Stimulated activated CD8-positive, alpha-beta memory T cell treated with anti-CD3 and anti-CD28 coated beads, Interleukin-7, amount 100 ng/mL, for 4 hours (primary cell): Measurements from ENCODE around the gene RTN4RL1.
"Not testable (repeated sequence)": the region's sequence is repeated elsewhere in the genome, so short reads cannot be mapped to it uniquely, and the experiment has no call there.

Source experiments
- DNase-seq, 2 donors: peaks; one replicate each; pipeline ENCODE4 v3.0.0-alpha.2; 2020; ENCODE audit warnings: low read depth in 2 of 2

RTN4RL1 gene

DNA sequence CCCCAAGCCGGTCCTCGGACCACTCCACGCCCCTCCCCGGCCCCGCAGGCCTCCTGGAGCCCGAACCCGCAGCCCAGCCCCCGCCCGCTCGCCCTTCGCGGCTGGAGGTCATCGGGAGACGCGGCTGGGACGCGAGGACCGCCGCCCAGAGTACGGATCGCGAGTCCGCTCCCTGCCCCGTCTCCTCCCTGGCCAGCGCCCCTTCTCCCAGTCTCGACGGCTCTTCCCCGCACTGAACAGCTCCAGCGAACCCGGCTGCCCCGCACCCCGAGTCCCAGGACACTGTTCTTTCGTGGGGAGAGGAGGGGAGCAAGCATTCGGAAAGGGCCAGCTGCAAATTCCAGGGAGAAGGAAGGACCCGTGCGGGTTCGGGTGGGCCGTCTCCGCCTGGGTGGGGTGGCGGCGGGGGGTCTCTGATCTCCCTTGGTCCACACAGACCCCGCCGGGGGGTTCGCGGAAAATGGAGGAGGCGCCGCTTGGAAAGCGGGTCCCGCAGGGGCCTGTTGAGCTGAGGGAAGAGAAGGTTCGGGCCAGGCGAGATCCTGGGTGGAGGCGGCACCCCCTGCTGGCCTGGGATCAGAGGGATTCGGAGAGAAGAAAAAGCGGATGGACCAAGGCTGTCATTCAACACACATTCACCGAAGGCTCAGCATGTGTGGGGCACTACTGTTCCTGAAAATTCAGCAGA, 632 bp upstream of the RTN4RL1 start:
- DNase-seq, result no peak

DNA sequence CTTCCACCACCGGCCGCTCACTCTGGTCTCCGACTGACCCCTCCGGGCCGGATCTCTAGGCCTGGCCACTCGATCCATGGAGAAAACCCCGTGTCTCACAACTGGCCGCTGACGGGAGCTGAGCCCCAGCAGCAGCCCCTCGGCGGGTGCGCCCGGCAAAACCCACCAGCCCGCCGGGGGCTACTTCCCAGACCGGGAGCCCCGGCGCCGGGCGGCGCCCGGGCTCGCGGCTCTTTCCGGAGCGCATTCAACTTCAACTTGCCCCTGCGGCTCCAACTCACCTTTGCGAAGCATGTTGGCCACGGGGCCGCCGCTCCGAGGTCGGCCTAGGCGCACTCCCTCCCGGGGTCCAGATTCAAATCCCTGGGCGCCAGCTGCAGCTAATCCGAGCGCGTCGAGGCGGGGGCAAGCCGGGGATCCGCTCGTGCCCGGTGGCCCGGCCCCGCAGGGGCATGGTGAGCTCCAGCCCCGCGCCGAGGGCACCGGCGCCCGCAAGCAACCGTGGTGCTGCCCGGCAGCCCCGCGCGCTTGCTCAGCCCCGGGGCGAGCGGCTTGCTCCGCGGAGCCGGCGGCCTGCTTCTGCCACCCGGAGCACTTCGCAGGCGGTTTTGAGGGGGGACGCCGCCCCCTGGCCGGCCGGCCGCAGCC, 438 bp downstream of the RTN4RL1 start:
- DNase-seq, result no peak

DNA sequence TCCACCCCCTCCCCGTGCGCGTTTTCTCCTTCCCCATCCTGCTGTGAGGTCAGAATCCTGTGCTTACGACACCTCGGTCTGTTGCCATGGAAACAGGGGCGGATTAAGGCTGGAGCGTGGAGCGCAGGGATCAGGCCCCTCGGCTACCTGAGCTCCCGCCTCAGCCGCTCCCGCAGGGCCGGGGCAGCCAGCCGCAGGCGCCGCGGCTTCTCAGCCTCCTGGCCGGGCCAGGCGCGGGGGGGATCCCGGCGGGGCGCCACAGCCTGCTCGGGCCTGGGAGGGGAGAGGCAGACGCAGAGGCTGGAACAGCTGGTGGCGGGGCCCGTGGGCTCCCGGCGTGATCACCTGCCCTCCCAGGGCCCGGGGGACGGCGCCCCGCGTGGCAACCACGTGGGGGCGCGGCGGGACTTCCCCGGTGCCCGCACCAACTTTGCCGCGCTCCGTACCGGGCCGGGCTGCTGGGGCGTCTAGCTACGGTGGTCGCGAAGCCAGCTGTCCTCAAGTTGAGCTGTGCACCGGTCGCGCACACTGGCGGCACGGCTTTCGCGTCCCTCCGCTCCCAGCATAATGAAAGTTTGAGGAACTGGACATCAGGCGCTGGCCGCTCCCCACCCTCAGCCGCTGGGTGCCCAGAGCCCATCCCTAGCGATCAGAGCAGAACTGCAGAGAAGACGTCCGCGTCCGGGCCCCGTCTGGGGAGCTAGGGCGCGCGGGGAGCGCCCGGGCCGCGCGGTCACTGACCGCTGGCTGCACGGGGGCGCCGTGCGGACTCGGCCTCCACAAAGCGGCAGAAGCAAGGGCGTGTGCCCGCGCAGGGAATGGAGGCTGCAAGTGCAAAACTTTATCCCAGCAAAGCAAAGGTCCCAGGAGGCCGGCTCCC, 1.2 kb downstream of the RTN4RL1 start:
- peak in 1 of 2 donors; percentile 29 for DNase-seq

DNA sequence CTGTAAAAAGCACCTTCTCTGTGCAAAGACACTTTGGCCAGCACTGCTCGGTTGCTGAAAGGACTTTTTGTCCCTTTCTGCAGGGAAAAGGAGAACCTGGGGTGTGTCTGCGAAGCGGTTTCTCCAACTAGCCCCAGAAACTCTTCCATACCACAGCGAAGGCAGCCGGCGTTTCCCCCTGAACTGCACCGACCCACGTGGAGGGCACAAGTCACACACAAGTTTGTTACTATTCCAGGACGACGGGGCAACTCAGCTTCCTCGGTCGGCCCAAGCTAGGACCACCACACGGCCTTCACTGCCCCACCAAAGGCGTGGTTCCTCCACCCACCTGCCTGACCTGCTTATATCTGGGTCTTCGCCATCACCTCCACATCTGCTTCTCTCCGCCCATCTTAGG, 1.9 kb downstream of the RTN4RL1 start:
- no peak for DNase-seq

- no peak for DNase-seq
Measured at GRCh38 chr17:2022647-2023240, 2.4 kb downstream of the RTN4RL1 start.

DNA sequence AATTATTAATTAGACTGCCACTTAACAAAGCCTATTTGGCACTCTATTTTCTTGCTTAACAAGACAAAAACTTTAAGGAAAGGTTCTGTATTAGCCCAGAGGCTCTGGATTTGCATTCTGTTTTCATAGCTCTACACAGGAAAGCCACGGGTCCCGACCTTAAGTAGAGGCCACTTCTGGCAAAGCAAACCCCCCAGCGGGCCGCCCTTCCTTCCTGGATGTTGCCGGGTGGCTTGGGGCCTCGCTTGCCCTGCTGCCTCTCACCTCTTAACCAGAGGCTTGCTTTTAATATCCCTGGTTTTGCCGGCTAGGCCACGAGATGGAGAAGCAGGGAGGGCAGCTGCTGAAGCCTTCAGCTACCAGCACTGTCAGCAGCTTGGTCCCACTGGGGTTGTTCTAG, 4.4 kb downstream of the RTN4RL1 start:
- DNase-seq, result no peak

DNA sequence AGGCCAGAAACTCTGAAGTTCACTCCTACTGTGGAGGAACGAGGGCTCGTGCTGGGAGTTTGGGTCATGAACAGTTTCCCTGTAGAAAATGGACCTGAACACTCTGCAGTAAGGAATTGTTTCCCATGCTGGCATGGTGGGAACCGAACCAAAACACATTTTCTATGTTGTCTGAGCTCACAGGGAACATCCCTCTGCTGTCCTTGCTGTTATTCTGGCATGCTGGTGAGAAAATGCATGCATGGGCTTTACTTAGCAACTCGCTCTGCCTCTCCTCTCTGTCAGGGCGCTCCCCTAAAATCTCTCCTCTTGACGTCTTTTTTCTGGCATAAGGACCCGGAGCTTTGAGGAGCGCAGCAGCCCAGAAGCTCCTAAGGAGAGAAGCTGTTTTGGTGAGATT, 5.4 kb downstream of the RTN4RL1 start:
- no peak for DNase-seq

- no peak for DNase-seq
Measured at GRCh38 chr17:2018716-2019510, 6.2 kb downstream of the RTN4RL1 start.

DNA sequence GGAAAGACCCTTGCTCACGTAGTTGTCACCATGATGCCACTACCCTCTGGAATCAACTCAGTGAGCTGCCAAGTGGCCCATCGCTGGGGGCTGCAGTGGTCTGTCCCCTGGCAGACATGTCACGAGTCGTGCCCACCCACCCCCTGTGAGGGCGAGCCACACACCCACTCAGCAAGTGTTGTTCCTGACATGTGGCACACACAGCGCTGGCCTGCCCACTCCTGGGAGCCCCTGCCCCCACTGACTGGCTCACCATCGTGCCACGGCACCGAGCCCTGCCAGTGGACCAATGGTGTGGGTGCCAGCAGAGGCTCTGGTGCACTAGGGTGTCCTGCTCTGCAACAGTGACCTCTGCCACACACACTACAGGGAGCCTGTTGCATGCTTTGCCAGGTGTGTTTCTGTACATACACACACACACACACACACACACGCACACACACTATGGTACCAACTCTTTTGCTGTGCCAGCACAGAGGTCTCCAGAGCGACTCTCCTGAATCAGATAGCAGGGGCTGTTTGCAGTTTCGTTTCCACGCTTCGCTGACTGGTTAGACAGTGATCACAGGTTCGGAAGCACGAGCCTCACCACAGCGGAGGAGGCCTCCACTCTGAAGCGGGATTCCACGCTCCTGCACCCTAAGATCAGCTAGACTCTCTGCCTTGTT, 7.7 kb downstream of the RTN4RL1 start:
- no peak for DNase-seq

DNA sequence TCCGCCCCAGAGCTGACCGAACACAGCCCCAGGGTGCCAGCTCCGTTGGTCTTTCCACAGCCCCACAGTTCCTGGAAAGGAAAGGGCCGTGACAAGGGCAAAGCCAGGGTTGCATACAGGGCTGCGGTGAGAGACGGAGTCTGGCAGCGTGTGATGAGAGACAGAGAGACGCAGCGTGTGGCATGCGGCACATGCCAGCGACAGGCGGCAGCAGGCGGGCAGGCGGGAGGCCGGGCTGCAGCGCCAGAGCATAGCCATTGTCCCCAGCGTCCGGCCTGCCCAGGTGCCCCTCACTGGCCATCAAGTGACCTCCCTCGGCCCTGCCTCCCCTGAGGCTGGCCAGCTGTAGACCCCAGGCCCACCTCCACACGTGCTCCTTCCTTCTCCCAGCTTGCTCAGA, 8.6 kb downstream of the RTN4RL1 start:
- no peak for DNase-seq

GRCh38 chr17:2015314-2015713, 9.8 kb downstream of the RTN4RL1 start:
- DNase-seq, result no peak

DNA sequence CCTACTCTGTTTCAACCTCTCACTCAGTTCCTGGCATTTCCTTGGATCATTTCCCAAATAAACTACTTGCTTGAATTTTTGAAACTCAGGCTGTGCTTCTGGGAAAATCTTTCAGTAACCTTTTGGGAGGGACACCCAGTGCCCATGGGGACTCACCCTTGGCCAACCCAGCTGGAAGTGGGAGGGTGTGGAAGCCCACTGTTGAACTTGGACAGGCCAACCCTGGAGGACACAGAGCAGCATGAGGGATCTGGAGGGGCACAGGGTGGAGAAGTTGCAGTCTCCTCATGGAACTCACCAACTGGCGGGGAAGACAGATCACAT, 11.2 kb downstream of the RTN4RL1 start:
- DNase-seq, result no peak

- not testable (repeated sequence) for DNase-seq
Measured at GRCh38 chr17:2013220-2013993, 11.7 kb downstream of the RTN4RL1 start.

- DNase-seq, result no peak
Measured at GRCh38 chr17:2012499-2012898, 12.6 kb downstream of the RTN4RL1 start.

DNA sequence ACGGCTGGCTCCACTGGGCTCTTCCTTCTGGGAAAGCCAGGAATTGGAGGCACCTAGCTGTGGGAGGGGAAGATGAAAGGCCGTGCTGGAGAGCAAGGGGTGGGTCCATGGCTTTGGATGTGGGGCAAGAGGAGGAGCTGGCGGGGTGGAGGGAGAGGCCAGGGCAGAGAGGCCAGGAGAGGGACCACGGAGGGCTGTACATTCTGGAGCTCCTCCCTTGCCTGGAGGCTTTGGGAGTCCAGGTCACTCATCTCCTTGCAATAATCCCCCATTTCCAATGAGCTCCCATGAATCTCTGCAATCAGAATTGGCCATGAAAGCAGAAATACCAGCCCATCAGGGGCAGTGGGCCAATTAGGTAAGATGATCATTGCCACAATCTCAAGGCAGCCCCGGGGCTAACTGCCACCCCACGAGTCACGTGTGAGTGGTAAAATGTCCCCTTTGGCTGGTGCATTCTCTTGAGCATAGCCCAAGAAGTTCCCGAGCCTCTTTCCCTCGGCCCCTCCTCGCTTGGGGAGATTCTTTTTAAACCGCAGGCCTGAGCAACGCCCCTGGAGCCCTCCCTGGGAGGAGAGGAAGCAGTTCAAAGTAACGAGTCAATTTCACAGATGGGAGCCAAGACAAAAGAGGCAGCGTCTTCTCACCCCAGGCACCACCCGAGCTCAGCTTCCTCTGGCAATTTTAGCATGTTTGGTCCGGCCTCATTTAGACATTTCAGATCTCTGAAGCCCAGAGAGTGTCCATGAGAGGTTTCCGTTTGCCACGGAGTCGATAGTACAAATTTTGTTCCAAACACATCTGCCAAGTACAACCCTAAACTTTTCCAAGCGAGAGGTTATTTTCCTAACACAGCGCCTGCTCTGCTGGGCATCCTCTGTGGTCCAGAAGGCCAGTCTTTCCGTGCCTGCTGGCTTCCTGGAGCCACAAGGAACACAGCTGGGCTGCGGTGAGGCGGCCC, 13.4 kb downstream of the RTN4RL1 start:
- no peak for DNase-seq

- no peak for DNase-seq
Measured at GRCh38 chr17:2009737-2010136, 15.4 kb downstream of the RTN4RL1 start.

GRCh38 chr17:2008332-2009126, 16.6 kb downstream of the RTN4RL1 start:
- DNase-seq, result no peak

DNA sequence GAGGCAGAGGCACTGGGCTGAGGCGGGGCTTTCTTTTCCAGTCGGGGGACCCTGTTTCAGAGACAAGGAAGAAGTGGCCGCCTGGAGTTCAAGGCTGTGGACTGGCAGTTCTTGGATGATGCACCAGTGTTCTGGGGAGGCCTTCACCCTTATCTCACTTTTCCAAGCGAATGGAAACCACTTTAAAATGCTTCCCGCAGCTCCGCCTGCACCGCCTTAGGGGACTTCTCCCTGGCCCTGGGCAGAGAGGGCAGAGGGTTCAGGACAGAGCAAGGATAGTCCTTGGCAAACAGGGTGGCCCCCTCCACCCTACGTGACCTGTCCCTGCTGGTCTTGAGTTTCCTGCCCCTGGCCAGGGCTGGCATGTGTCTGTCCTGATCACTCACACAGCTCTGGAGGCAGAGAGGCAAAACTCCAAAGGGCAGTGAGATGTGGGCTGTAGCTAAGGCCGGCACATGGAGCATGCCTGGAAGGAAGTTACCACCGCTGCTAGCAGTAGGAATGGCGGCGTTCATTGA, 20.6 kb downstream of the RTN4RL1 start:
- no peak for DNase-seq
